AG20443 (cell line): Measurements from ENCODE around the gene JMJD7.
"Not testable (repeated sequence)": the region's sequence is repeated elsewhere in the genome, so short reads cannot be mapped to it uniquely, and the experiment has no call there.

Experiments used
- DNase-seq: peaks from one replicate; pipeline ENCODE4 v3.0.0; 2012; ENCODE audit warnings: low spot score, mixed read lengths

The JMJD7 gene

DNA sequence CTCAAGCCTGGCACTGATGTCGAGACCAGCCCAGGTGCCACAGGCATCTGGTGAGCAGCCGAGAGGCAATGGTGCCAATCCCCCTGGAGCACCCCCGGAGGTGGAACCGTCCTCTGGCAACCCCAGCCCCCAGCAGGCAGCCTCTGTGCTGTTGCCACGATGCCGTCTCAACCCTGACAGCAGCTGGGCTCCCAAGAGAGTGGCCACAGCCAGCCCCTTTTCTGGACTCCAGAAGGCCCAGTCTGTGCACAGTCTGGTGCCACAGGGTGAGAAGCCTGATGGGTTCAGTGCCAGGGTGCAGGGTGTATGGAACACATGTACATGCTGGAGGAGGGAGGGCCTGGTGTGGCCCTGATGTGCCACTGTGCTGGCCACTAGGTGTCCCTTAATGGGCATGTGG is 4.9 kb upstream of the JMJD7 start:
- DNase-seq = no peak

- no peak for DNase-seq
Measured at GRCh38 chr15:41823502-41823901, 4.4 kb upstream of the JMJD7 start.

DNA sequence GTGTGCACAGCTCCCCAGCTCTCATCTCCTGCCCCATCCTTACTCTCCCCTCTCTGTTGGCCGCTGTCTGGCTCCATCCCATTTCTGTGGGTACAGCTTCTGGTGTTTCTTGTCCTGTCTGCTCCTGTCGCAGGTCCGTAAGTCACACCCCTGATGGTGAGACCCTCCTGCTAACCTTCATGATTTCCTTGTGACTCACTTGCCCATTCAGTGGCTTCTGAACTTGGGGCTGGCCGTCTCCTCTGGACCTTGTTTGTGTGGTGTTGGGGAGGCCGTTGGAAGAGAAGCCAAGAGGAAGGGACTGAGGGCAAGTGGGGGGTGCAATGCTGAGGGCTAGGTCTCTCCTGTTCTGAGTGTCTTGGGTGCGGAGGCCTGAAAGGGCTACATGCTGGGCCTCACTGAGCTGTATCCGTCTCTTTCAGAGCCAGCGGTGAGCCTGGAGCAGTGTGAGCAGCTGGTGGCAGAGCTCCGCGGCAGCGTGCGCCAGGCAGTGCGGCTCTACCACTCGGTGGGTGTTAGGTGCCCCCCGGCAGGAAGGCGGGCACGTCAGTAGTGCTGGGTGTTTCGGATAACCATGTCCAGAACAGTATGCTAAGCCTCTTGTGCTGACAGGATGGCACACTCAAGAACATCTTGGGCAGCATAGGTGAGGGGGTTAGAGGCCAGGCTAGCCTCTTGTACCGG is 3.7 kb upstream of the JMJD7 start:
- no peak for DNase-seq

DNA sequence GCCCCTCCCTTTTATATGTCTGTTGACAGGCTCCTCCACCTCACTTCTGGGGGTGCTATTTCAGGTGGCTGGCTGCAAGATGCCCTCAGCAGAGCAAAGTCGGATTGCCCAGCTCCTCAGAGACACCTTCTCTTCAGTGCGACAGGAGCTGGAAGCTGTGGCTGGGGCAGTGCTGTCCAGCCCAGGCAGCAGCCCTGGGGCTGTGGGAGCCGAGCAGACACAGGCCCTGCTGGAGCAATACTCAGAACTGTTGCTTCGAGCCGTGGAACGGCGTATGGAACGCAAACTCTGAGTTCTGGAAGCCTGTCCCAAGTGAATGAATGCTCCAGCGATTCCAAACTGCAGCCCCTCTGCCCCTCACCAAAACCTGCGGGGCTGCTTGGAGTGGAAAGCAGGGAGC is 2.7 kb upstream of the JMJD7 start:
- no peak for DNase-seq

DNA sequence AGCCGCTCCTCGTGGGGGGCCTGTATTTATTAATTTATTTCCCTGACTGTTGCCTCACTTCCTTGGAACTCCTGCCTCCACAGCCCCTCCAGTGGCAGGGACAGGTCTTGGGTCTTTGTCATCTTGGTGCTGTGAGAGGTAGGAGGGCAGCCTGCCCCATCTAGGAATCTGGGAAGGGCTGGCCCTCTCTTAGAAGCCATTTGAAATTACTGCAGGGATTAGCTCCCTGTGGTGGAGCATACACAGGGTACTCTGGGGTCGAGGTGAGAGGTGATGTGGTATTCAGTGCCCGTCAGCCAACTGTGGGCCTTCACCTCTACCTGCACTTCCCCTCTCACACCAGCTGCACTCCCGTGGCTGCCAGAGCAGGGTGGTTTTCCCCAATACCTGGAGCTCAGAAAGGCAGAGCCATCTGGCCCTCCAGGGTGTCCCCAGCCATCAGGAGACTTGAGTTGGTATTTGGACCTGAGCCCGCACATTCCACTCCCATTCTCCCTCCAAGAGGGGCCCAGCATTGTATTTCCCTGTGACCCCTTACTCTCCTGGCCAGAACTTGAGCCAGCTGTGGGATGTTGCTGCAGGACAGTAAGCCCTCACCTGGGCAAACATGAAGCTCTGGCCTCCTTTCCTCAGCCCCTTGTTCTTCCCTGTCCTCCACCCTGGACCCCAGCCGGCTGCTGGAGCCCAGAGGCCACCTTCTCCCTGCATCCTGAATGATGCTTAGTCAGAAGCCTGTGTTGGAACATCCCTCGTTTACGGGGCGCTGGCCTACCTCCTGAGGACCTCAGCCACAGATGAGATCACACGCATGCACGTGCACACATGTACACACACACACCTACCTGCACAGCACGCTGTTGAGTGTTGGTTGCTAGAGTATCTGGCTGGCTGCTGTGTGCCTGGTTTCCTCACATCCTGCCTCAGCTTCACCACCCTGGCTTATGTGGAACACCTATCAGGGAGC is 2.0 kb upstream of the JMJD7 start:
- no peak for DNase-seq

DNA sequence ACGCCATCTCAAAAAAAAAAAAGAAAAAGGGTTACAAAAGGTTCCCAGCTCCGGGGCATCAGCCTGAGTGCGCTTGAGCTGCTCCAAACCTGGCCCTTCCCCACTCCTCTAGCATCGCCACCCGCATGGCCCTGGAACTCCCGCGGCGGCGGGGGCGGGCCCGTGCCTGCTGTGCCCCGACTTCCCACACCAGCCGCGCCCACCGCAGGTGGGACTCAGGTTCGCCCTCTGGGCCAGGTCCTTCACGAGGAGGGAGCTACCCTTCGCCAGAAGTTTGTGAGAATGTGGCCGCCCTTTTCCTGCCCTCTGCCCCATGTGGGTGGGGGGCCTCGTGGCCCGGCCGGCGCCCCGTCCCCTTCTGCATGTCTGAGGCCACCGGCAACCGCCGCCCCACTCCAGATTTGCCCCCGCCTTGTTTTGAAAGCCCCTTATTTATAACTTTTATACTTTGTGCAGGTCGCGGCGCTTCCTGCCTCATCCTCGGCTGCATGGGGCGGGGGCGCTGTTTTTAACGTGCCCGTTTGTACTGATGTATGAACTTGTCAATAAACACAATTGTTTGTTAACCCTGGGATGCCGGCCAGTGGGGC is 507 bp upstream of the JMJD7 start:
- no peak for DNase-seq

- no peak for DNase-seq
Measured at GRCh38 chr15:41828807-41829141, 882 bp downstream of the JMJD7 start.

GRCh38 chr15:41829959-41830646 is 2.2 kb downstream of the JMJD7 start:
- no peak for DNase-seq

DNA sequence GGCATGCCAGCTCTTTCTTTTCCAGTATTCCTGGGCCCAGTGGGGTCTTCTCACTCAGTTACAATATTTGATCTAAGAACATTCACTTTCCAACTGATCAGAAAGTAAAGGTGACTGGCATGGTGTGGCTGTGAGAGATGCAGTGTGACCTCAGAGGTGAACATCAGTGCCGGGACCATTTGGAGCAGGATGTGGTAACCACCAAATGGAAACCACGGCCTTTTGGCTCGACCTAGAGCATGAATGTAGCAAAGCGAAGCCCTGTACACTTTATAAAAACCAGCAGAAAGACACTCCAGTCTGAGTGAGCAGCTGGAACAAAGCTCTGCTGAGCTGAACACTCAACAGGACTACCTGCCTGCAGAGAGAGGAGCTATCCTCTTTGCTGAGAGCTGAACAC is 3.4 kb downstream of the JMJD7 start:
- not testable (repeated sequence) for DNase-seq

- DNase-seq = no peak
Measured at GRCh38 chr15:41832208-41832607, 4.3 kb downstream of the JMJD7 start.

- DNase-seq = no peak
Measured at GRCh38 chr15:41832875-41833274, 5.0 kb downstream of the JMJD7 start.

DNA sequence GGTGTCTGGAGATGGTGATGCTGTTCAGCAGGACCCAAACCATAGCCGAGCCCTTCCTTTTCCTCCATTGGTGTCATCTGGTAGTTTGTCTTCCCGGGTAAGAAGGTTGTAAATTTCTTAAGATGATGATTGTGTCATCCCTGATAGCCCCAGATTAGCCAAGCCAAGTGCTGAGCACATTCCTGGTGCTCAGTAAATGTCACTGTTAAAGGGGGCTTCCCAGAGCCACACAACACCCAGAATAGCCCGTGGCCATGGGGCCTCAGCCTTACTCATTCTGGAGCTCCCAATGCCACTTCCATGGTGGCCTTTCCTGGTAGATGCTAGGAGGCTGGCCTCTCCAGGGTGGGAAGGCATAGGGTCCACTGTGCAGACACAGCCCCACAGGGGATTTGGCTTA is 6.2 kb downstream of the JMJD7 start:
- no peak for DNase-seq

GRCh38 chr15:41836073-41836472 is 8.2 kb downstream of the JMJD7 start:
- DNase-seq = no peak

DNA sequence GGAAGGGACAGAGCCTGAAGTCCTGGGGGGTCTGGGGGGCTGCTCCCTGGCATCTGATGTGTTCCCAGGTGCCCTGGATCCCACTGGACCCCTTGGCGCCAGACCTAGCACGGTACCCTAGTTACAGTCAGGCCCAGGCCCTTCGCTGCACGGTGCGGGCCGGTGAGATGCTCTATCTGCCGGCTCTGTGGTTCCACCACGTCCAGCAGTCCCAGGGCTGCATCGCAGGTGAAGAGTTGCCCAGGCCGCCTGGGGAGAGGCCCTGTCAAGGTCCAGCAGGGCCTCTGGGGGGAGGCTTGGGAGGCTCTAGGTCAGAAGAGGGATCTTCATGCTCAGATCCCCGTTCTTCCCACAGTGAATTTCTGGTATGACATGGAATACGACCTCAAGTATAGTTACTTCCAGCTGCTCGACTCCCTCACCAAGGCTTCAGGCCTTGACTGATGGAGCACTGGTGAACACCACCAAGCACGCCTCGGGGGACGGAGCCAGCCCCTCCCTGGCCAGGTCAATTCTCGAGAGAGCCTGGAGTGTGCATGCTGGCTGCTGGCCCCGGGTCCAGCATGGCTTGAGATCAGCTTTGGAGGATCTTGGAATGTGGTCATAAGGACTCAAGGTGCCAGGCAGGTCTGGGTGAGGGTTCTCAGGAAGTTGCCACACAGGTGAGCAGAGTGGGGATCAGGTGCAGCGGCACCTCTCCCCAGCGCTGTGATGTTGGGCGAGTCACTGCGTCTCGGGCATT is 9.0 kb downstream of the JMJD7 start:
- DNase-seq = no peak

DNA sequence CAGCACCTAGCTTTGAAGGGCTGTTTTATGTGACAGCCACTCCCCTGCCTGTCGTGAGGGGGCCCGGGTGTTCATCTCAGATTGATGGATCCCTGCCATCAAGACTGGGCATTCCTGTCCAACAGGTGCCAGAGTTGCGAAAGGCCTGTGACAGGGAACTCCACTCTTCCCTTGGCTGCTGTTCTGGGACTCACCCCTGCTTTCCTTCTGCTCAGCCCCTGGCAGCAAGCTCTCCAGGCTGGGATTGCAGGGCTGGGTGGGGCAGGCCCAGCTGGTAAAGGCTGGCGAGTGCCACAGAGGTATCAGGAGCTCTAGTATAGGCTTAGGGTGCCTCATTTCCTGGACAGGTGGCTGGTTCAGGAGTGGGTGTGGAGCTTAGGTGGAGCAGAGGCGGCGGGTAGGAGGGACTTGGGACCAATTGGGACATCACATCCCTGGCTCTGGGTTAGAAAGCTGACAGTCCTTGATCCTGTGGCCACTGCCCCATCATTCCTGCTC is 10.6 kb downstream of the JMJD7 start, which contains the start of gene PLA2G4B:
PLA2G4B (plus strand) TSS at position 448 of the 498 bp plus-strand sequence. CDS start 67 bp downstream, outside the sequence.
- DNase-seq = no peak

DNA sequence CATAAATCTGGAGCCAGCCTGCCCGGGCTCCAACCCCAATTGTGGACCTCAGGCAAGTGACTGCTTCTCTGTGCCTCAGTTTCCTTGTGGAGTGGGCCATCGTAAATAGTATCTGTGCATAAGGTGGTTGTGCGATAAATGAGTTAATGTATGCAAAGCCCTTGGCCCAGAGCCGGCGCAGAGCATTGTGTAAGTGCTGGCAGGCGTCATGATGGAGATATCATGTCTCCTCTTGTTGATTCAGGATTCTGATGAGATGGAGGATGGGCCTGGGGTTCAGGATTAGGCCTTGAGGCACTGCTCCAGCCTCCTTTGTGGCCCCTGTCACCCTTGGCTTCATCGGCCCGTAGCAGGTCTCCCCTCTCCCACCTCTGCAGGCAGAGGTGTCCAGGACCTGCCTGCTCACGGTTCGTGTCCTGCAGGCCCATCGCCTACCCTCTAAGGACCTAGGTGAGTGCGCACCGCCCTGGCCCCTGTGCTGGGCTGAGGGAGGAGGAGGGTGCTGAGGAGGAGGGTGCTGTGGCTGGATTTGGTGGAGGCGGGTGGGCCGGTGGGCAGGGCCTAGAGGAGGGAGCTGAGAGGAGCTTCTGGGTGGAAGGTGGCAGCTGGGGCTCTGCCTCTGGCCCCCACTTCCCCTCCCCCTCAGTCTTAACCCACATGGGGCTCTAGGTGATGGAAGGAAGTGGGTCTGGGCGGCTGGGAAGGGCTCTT is 12.0 kb downstream of the JMJD7 start:
- DNase-seq = no peak

- no peak for DNase-seq
Measured at GRCh38 chr15:41840673-41841072, 12.8 kb downstream of the JMJD7 start.

DNA sequence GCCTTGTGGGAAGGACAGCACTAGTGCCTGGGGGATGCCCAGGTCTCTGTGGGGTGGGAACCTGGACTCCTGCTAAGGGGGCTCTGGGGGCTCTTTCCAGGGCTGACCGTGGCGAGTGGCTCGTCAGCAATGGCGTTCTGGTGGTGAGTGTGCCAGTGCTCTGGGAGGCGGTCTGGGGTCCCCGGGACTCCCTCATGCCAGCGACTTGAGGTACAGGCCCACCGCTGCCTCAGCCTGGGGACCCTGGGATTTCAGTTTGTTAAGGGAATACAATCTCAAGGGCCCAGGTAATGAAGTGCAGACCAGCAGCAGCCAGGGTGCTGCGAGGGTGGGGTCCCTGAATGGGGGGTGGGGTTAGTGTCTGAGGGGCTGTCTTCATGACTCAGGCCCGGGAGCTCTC is 13.2 kb downstream of the JMJD7 start:
- no peak for DNase-seq

- DNase-seq = no peak
Measured at GRCh38 chr15:41842229-41842628, 14.3 kb downstream of the JMJD7 start.

DNA sequence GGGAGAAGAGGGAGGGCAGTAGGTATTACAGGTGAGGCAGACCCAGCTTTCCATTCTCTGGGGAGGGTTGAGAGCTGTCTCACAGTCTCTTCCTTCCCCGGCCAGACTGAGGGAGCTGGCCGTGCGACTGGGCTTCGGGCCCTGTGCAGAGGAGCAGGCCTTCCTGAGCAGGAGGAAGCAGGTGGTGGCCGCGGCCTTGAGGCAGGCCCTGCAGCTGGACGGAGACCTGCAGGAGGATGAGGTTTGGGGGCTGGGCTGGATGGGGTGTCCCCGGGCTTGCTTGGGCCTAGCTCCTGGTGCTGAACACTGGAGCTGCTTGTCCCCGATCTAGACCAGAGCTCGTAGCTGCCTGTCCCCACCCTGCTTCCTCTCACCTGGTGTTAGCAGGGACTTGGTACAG is 15.7 kb downstream of the JMJD7 start:
- DNase-seq = no peak

- DNase-seq = no peak
Measured at GRCh38 chr15:41844814-41845213, 16.9 kb downstream of the JMJD7 start.
